ENCODE measurements around the gene SEC16A.

The SEC16A gene

GRCh38 chr9:136405481-136405880, 77.4 kb downstream of the SEC16A start:
- no peak for DNase-seq (ENCODE audit: extremely low spot score, insufficient read length, low read depth)
- no peak for FAIRE-seq

DNA sequence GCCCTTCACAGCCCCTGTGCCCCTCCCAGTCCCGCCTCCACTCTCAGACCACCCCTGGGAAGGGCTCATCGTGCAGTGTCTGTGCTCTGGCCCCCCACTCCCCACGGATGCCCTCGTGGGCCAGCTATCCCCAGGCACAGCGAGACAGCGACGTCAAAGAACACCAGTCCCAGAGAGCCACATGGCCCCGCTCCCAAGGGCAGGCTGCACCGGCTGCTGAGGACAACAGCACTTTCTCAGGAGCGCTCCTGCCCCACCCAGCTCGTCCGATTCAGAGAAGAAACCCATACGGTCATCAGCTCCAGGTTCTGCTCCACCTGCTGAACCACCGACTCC, 78.1 kb downstream of the SEC16A start:
- FAIRE-seq (no peak), DNase-seq (ENCODE audit: extremely low spot score, insufficient read length, low read depth) (no peak)

- FAIRE-seq = peak; percentile 90
- DNase-seq (ENCODE audit: extremely low spot score, insufficient read length, low read depth) = no peak
Measured at GRCh38 chr9:136403915-136404800, 78.7 kb downstream of the SEC16A start.

DNA sequence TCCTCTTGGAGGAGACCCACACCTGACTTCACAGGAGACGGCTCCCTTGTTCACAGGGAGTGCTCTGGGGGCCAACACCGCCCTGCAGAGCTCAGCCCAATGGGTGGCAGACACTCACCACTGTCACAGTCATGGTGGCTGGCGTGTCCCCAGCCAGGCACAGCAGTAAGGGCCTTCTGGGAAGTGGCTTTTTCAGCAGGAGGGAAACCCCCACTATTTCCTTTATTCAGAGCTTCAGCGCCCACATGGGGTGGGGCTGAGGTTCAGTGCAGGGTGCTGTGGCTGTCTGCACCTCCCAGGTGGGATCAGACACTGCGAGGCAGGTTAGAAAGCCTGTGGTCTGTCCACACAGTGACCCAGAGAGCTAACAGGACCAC, 79.3 kb downstream of the SEC16A start:
- FAIRE-seq (peak; percentile 89), DNase-seq (ENCODE audit: extremely low spot score, insufficient read length, low read depth) (peak; percentile 54)

- DNase-seq (ENCODE audit: extremely low spot score, insufficient read length, low read depth) (no peak), FAIRE-seq (no peak)
Measured at GRCh38 chr9:136402067-136402466, 80.8 kb downstream of the SEC16A start.

GRCh38 chr9:136401173-136401922, 81.5 kb downstream of the SEC16A start:
- FAIRE-seq = no peak

DNA sequence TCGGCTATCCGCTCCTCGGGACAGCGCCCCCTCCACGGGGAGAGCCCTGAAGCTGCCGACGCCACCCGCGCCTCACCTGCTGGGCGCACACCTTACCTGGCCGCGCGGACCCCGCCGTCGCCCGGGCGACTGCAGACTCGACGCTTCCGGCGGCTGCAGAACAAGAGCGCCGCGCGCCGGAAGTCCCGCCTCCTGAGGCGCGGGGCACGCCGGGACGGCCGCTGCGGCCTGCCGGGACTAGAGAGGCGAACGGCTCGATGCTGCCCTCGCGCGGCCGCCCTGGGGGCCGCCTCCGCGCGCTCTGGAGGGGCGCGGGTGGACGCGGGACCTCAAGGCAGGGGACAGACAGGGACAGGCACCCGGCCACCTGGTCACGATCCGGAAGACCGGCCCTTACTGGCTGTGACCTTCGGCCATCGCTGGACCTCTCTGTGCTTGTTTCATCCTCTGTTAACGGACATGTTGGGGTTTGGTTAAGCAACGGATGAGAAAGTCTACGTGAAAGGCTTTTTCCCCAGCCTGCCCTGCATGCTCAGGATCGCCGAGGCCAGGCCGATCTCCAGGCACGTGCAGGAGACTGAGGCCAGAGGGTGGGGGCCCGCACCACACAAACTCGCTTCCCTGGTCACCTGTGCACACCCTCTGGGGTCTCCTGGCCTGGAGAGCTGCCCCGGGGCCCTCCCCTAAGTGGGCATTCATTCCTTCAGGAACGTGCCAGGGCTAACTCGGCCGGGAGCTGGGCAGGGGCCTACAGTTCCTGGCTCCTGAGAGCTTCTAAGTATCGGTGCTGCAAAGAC, 82.6 kb downstream of the SEC16A start, which contains the start of gene SNAPC4:
Gene SNAPC4, minus strand, starts transcription at position 133 of the 797 bp plus-strand sequence. CDS start 1,742 bp downstream, outside the sequence.
- DNase-seq (ENCODE audit: extremely low spot score, insufficient read length, low read depth) = peak; percentile 92
- peak; percentile 89 for FAIRE-seq

More at GRCh38 chr9:136401173-136401922, 81.5 kb downstream of the SEC16A start:
- DNase-seq (ENCODE audit: extremely low spot score, insufficient read length, low read depth) = no peak

DNA sequence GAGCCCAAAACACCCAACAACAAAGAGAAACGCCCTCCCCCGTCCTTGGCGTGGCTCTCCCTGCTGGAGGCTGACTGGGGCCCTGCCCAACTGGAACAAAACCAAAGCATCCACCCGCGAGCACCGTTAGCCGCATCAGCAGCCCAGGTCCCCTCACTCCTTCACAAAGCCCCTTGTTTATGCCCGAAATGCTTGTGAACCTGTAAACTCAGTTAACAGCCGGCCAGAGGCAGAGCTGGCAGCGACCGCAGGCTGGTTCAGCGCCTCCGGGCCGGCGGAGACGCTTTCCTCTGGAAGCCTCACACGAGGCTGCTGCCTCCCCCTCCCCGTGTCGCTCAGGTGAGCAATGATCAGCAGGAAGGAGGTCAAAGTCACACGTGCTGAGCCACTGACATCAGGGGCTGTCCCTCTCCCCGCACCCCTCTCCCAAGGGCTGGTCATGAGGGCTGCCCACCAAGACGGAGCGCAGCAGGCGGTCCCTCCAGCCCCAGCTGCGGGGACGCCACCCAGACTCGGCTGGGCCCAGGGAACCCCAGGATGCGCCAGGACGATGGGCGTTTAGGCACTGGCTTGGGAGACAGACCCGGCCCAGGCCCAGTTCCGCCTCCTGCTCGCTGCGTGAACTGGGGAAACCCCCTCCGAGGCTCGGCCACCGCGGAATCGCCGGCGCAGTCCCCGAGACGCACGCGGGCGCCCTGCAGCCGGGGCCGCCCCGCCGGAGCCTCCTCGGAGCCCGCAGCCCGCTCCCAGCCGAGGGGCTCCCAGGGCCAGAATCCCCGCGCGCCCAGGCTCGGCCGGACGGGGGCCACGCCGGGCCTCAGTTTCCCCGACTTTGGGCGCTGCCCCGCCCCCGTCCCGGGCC, 83.4 kb downstream of the SEC16A start:
- FAIRE-seq (peak; percentile 26), DNase-seq (ENCODE audit: extremely low spot score, insufficient read length, low read depth) (no peak)

- no peak for DNase-seq (ENCODE audit: extremely low spot score, insufficient read length, low read depth)
- no peak for FAIRE-seq
Measured at GRCh38 chr9:136398286-136398685, 84.6 kb downstream of the SEC16A start.

DNA sequence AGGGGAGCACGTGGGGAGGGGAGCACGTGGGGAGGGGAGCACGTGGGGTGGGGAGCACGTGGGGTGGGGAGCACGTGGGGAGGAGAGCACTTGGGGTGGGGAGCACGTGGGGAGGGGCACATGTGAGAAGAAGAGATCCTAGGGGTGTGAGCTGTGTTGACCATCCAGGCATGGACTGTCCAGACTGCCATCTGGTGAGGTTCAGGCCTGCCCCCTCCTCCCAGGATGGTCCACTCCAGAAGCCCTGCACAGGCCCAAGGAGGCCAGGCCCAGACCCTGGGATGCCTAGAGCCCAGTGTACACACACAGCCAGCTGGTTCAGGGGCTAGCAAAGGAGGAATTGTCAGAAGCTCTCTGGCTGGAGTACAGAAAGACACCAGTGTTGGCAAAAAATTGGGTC, 85.2 kb downstream of the SEC16A start:
- DNase-seq (ENCODE audit: extremely low spot score, insufficient read length, low read depth) (no peak), FAIRE-seq (no peak)

GRCh38 chr9:136396219-136396515, 86.7 kb downstream of the SEC16A start:
- FAIRE-seq = no peak
- no peak for DNase-seq (ENCODE audit: extremely low spot score, insufficient read length, low read depth)

- FAIRE-seq (no peak), DNase-seq (ENCODE audit: extremely low spot score, insufficient read length, low read depth) (no peak)
Measured at GRCh38 chr9:136395345-136396218, 87.3 kb downstream of the SEC16A start.

- no peak for FAIRE-seq
- DNase-seq (ENCODE audit: extremely low spot score, insufficient read length, low read depth) = no peak
Measured at GRCh38 chr9:136395020-136395340, 87.9 kb downstream of the SEC16A start.

GRCh38 chr9:136394312-136395019, 88.4 kb downstream of the SEC16A start:
- DNase-seq (ENCODE audit: extremely low spot score, insufficient read length, low read depth) (no peak), FAIRE-seq (no peak)

- DNase-seq (ENCODE audit: extremely low spot score, insufficient read length, low read depth) (no peak), FAIRE-seq (no peak)
Measured at GRCh38 chr9:136393531-136393930, 89.3 kb downstream of the SEC16A start.

GRCh38 chr9:136392538-136393449, 90.0 kb downstream of the SEC16A start:
- FAIRE-seq (no peak), DNase-seq (ENCODE audit: extremely low spot score, insufficient read length, low read depth) (no peak)

Measured in GM18507 (cell line).